Mucosa of descending colon (tissue), 3 donors: ENCODE results near the gene AKAP4. TPM values are rescaled to one million over a fixed set of nuclear protein-coding genes. Genes with fewer than 3 reads are reported as not detected.
A peak's percentile ranks its signal among the peaks of the same experiment; 100 is the strongest.

Experiments used
- ATAC-seq: fragments of 200-7000 bp; cut with Tn5 transposase; one replicate; pipeline ENCODE4 v1.9.1; 2020; ENCODE audit warnings: mild to moderate bottlenecking, moderate library complexity
- DNase-seq, 3 donors: peaks; one replicate each; pipeline ENCODE4 v3.0.0-alpha.2; 2020
- H3K36me3 ChIP-seq: fragments of 200-600 bp; one replicate; pipeline ENCODE4 v1.8.0; 2021; ENCODE audit warnings: low read depth, mild to moderate bottlenecking
- H3K4me1 ChIP-seq: fragments of 200-600 bp; one replicate; pipeline ENCODE4 v1.8.0; 2021; ENCODE audit warnings: low read depth, mild to moderate bottlenecking
- H3K4me3 ChIP-seq: fragments of 200-600 bp; one replicate; pipeline ENCODE4 v1.8.0; 2021; ENCODE audit warnings: mild to moderate bottlenecking
- H3K9me3 ChIP-seq: fragments of 200-600 bp; one replicate; pipeline ENCODE4 v1.8.0; 2021; ENCODE audit warnings: mild to moderate bottlenecking
- CTCF ChIP-seq: fragments of 200-600 bp; IDR thresholded peaks from one replicate; pipeline ENCODE4 v1.8.0; 2022; ENCODE audit warnings: antibody characterized with exemption, mild to moderate bottlenecking
- intact Hi-C, 2 donors: fragments of 100-400 bp; cut with DNase I in 1 of 2; cut with micrococcal nuclease in 1 of 2; formaldehyde crosslinking; loops; one replicate each; pipeline versions ENCODE4 v1.11.0 to v1.11.1; 2022; cut with DNase I, micrococcal nuclease
- total RNA-seq, 3 donors: library from RNA; stranded (reverse); fragmentation: NEBNext Ultra II Directional in 2 of 3; extraction: Animal tissue kit (Norgen Biotek cat#: 25700) in 2 of 3; gene quantifications; one replicate each; pipeline versions ENCODE4 v1.2.1 to v1.2.4, GENCODE V29; 2021 to 2023
- donor health status: DM: no; HTN: no; CAD: no; lungs with moderate emphysema.
- donor health status: DM: no; HTN: no; CAD: no.
- donor health status: DM: no; HTN: yes; CAD: no.

Gene AKAP4
- total RNA-seq, 3 donors from 2014 or later = not detected

DNA sequence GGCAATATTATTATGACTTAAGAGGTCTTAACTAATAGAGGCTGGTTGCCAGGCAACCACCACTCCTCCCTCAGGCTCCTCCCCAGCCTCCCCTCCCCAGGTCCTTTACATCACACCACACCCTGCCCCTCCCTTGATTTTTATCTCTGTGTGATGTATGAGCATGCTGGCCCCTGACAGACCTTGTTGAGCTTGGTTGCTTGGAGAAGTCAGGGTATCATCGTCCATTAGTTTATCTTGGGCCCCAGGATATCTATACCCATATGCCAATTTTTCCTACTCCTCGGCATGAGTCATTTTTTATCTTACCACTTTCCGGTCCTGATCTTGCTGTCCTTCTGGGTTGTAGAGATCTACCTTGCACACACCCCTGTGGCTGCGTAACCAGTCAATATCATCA, 2.5 kb downstream of the AKAP4 start:
- Histone ChIP-seq H3K36me3 (no peaks in the 10 kb centered on the region), H3K4me1 (no peaks in the 10 kb centered on the region), H3K4me3 (no peak overlapping the region), H3K9me3 (no peaks in the 10 kb centered on the region)
- DNase-seq (peak in 1 of 3 donors; percentile 10), ATAC-seq (peak; percentile 59)
- TF ChIP-seq CTCF = no peak
- intact Hi-C loops = no loop called here

DNA sequence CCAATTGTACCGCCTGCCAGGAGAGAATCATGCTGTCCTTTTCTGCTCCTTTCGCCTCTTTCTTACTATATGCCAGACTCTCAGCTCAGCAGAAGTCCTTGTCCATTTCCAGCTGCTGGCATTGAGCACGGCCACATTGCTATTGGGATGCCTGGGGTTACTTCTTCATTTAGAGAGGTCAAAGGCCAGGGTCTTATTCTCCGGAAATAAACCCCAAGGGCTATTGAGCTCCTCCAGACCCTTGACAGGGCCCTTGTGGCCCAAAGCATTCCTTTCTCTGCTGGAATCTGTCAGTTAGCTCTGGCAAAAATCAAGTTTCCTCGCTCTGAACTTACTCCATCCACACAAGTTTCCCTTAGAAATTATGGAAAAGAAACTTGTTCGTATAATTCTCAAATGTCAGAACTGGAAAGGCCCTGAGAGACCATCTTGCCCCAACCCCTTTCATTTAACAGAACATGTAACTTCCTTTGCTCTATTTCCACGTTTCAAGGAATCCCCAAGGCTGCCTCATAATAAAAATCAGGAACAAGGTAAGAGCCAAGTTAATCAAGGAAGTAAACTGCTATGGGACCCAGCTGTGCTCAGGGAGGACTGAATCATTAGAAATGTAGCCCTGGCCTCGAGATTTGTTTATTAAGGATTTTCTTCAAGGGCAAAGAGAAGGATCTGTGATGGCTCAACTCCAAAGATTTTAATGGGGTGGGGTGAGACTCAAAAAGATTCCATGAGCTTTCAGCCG, 11.8 kb downstream of the AKAP4 start:
- no peak for TF ChIP-seq CTCF
- DNase-seq = no peak
- no peaks in the 10 kb centered on the region for H3K4me1 ChIP-seq
- no peaks in the 10 kb centered on the region for H3K36me3 ChIP-seq
- peak; percentile 42 for ATAC-seq
- H3K9me3 ChIP-seq = no peaks in the 10 kb centered on the region
- intact Hi-C loops = no loop called here
- H3K4me3 ChIP-seq = no peak overlapping the region

DNA sequence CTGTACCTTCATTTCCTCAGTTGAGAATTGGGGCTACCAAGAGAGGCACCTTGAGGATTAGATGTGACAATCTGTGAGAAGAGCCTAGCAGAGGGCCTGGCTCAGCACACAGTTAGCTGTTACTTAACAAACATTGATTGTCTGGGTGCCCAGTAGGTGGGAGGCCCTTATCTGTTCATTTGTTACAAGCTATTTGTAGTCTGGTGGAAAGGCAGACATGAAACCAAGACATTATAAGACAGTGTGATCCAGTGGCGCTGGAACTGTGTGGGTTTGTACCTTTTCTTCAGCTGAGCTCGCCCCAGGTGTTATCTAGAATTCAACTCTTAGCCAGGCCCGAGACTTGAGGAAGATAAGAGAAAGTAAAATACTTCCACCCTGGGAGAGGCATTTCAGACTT, 16.9 kb downstream of the AKAP4 start:
- DNase-seq (no peak), ATAC-seq (no peak)
- no peak for TF ChIP-seq CTCF
- Histone ChIP-seq H3K4me1 (no peaks in the 10 kb centered on the region), H3K36me3 (no peaks in the 10 kb centered on the region), H3K4me3 (no peak overlapping the region), H3K9me3 (no peaks in the 10 kb centered on the region)
- intact Hi-C loops = no loop called here

DNA sequence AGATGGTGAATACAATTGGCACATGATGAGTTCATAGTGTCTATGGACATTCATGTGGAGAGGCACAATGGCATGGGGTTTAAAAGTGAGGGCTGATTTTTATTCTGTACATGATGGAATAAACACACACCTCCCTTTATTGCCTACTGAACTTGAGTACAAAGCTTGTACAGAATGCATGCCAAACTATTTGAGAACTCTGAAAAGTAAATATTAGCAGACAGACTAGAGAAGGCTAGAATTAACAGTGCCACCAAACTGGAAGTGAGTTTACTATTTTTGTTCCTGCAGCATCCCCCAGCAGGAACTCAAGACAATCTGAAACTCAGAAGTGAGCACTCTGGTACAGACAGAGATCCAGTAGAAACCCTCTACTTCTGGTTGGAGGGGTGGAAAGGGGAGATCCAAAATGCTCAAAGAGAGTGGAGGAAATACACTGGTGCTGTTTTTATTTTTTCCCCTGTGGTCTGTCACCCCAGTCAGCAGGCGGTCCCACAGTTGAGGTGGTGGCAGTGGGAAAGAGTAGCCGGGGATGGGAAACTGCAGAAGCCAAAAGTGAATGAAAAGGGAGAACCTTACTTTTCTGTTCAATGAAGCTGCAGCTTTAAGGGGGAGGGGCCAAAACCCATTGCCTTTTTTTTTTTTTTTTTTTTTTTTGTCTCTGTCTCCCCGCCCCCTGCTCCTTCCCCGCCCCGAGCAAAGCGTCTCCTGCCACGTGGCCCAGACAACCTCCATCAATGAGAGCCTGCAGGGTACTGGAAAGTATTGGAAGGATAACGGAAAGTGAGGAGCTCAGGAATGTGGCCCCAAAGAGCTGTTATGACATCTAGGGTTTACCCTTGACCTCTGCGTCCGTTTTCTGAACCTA, 20.5 kb downstream of the AKAP4 start:
- peak in 1 of 3 donors; percentile 37 for DNase-seq
- no peaks in the 10 kb centered on the region for H3K9me3 ChIP-seq
- ATAC-seq = peak; percentile 67
- no peak overlapping the region for H3K4me3 ChIP-seq
- intact Hi-C loops = no loop called here
- H3K4me1 ChIP-seq = no peaks in the 10 kb centered on the region
- no peak for TF ChIP-seq CTCF
- H3K36me3 ChIP-seq = no peaks in the 10 kb centered on the region

GRCh38 chrX:50169717-50170116, 31.1 kb downstream of the AKAP4 start:
- TF ChIP-seq CTCF = no peak

More at GRCh38 chrX:50169717-50170116, 31.1 kb downstream of the AKAP4 start:
- ATAC-seq (no peak), DNase-seq (no peak)
- Histone ChIP-seq H3K4me1 (no peaks in the 10 kb centered on the region), H3K9me3 (no peaks in the 10 kb centered on the region), H3K4me3 (no peak overlapping the region), H3K36me3 (no peaks in the 10 kb centered on the region)
- intact Hi-C loops = no loop called here
